Left ventricle myocardium inferior (tissue), 1 donor: ENCODE measurements around the gene IL17REL. TPM values are rescaled to one million over a fixed set of nuclear protein-coding genes. Genes with fewer than 3 reads are reported as not detected.
"Not testable (repeated sequence)": the region's sequence is repeated elsewhere in the genome, so short reads cannot be mapped to it uniquely, and the experiment has no call there.

ENCODE experiments used
- DNase-seq: peaks from one replicate; pipeline ENCODE4 v3.0.0-alpha.2; 2020
- H3K27ac ChIP-seq: fragments of 200-600 bp; replicated peaks from 2 replicates; pipeline ENCODE4 v1.8.0; 2021
- H3K27me3 ChIP-seq: fragments of 200-600 bp; 2 replicates; pipeline ENCODE4 v1.8.0; 2021; ENCODE audit warnings: low read depth
- H3K36me3 ChIP-seq: fragments of 200-600 bp; 2 replicates; pipeline ENCODE4 v1.8.0; 2021
- H3K4me1 ChIP-seq: fragments of 200-600 bp; 2 replicates; pipeline ENCODE4 v1.8.0; 2021
- H3K4me3 ChIP-seq: fragments of 200-600 bp; 2 replicates; pipeline ENCODE4 v1.8.0; 2021; ENCODE audit warnings: mild to moderate bottlenecking, moderate library complexity
- H3K9me3 ChIP-seq: fragments of 200-600 bp; replicated peaks from 2 replicates; pipeline ENCODE4 v1.8.0; 2021
- CTCF ChIP-seq: fragments of 200-600 bp; IDR thresholded peaks from 2 replicates; pipeline ENCODE4 v1.8.0; 2021; ENCODE audit warnings: antibody characterized with exemption, mild to moderate bottlenecking, borderline replicate concordance
- intact Hi-C: fragments of 100-400 bp; cut with micrococcal nuclease; formaldehyde crosslinking; loops from one replicate; pipeline ENCODE4 v1.11.0; 2022
- microRNA-seq: library from miRNA; unstranded; fragments of <30 nt; microRNA quantifications from one replicate; pipeline ENCODE4 v1.2.0, GENCODE V29; 2020
- total RNA-seq: library from RNA; stranded (reverse); fragmentation: NEBNext Ultra II Directional; extraction: Animal tissue kit (Norgen Biotek cat#: 25700); gene quantifications from one replicate; pipeline ENCODE4 v1.2.1, GENCODE V29; 2021
- donor health status: DM: no; HTN: yes; CAD: no; lungs with severe emphysema.

The IL17REL gene
- total RNA-seq, 1 donor from 2014 or later: not detected

GRCh38 chr22:49946612-49947295, 65.8 kb downstream of the IL17REL start:
- no peak for TF ChIP-seq CTCF
- H3K36me3 ChIP-seq: no peaks in the 10 kb centered on the region
- intact Hi-C loops: no loop called here
- H3K4me3 ChIP-seq: no peak overlapping the region
- H3K9me3 ChIP-seq: no peaks in the 10 kb centered on the region
- H3K27ac ChIP-seq: no peak overlapping the region
- peaks cover 18% of the 10 kb centered on the region for H3K4me1 ChIP-seq
- H3K27me3 ChIP-seq: no peaks in the 10 kb centered on the region
- no peak for DNase-seq

GRCh38 chr22:49945042-49945794, 67.3 kb downstream of the IL17REL start:
- H3K9me3 ChIP-seq, intact Hi-C loops, DNase-seq, H3K27me3 ChIP-seq, H3K27ac ChIP-seq, H3K36me3 ChIP-seq, H3K4me3 ChIP-seq: not testable (repeated sequence)
- H3K4me1 ChIP-seq: peaks cover 18% of the 10 kb centered on the region

Small RNA genes lying within 50 kb of the gene (microRNA-seq; reads per million reads assigned to microRNA genes)
- not detected for gene MIR6821

Other genes with a start within 250 kb of the IL17REL start
- gene BRD1, start 184.9 kb downstream of the IL17REL start, total RNA-seq: 14.9 TPM
- 4.1 TPM for gene ZBED4, start 158.9 kb downstream of the IL17REL start, total RNA-seq
- 17.0 TPM for gene ALG12, start 94.3 kb downstream of the IL17REL start, total RNA-seq
- 25.5 TPM for gene CRELD2, start 94.1 kb downstream of the IL17REL start, total RNA-seq
- 57.1 TPM for gene PIM3, start 52.0 kb downstream of the IL17REL start, total RNA-seq
- gene TTLL8, start 45.5 kb upstream of the IL17REL start, total RNA-seq: not detected
- gene MLC1, start 72.7 kb upstream of the IL17REL start, total RNA-seq: 0.66 TPM
- 0.49 TPM for gene MOV10L1, start 77.2 kb upstream of the IL17REL start, total RNA-seq
- gene PANX2, start 158.0 kb upstream of the IL17REL start, total RNA-seq: 0.58 TPM
- 21.0 TPM for gene TRABD, start 173.1 kb upstream of the IL17REL start, total RNA-seq
- 15.0 TPM for gene SELENOO, start 188.2 kb upstream of the IL17REL start, total RNA-seq
- 18.3 TPM for gene TUBGCP6, start 232.3 kb upstream of the IL17REL start, total RNA-seq
- 13.6 TPM for gene HDAC10, start 238.5 kb upstream of the IL17REL start, total RNA-seq
- 17.2 TPM for gene MAPK12, start 248.9 kb upstream of the IL17REL start, total RNA-seq